Karpas-422 (cell line): ENCODE results near the gene PDE8A. TPM values are rescaled to one million over a fixed set of nuclear protein-coding genes. Genes with fewer than 3 reads are reported as not detected.
"Not testable (repeated sequence)": the region's sequence is repeated elsewhere in the genome, so short reads cannot be mapped to it uniquely, and the experiment has no call there.

Experiments
- DNase-seq: peaks from one replicate; pipeline ENCODE4 v3.0.0-alpha.2; 2015
- H2AFZ ChIP-seq: fragments of 200-600 bp; sonication (generic); 2 replicates; pipeline ENCODE4 v1.6.1; 2014; ENCODE audit warnings: antibody characterized with exemption, low read length, mixed read lengths
- H3K27ac ChIP-seq: fragments of 200-600 bp; sonication (generic); 2 replicates; pipeline ENCODE4 v1.5.1; 2014; ENCODE audit warnings: mild to moderate bottlenecking, low read length, moderate library complexity
- H3K27me3 ChIP-seq: fragments of 200-600 bp; sonication (generic); 2 replicates; pipeline ENCODE4 v1.6.1; 2014; ENCODE audit warnings: low read length, mixed read lengths
- H3K36me3 ChIP-seq: fragments of 200-600 bp; sonication (generic); 2 replicates; pipeline ENCODE4 v1.6.1; 2014; ENCODE audit warnings: low read length, mixed read lengths; ENCODE audit not compliant: insufficient read depth
- H3K4me1 ChIP-seq: fragments of 200-600 bp; sonication (generic); 2 replicates; pipeline ENCODE4 v1.6.1; 2014; ENCODE audit warnings: mild to moderate bottlenecking, low read length, mixed read lengths
- H3K4me2 ChIP-seq: fragments of 200-600 bp; sonication (generic); 2 replicates; pipeline ENCODE4 v1.6.1; 2014; ENCODE audit warnings: low read length, low read depth, mild to moderate bottlenecking; ENCODE audit not compliant: poor library complexity, severe bottlenecking
- H3K4me3 ChIP-seq: fragments of 200-600 bp; sonication (generic); 2 replicates; pipeline ENCODE4 v1.5.1; 2014; ENCODE audit warnings: mild to moderate bottlenecking, antibody characterized with exemption, low read length, mixed read lengths
- H3K79me2 ChIP-seq: fragments of 200-600 bp; sonication (generic); 2 replicates; pipeline ENCODE4 v1.6.1; 2014; ENCODE audit warnings: mild to moderate bottlenecking, low read length, mixed read lengths
- H3K9ac ChIP-seq: fragments of 200-600 bp; sonication (generic); 2 replicates; pipeline ENCODE4 v1.6.0; 2014; ENCODE audit warnings: low read length
- H3K9me2 ChIP-seq: fragments of 200-600 bp; sonication (generic), shearing (Covaris generic); replicated peaks from 2 replicates; pipeline ENCODE4 v1.6.0; 2014; ENCODE audit warnings: mild to moderate bottlenecking, low read length, moderate library complexity; ENCODE audit not compliant: insufficient read depth
- H3K9me3 ChIP-seq: fragments of 300-700, 200-600 bp; sonication (generic); 2 replicates; pipeline ENCODE4 v1.6.1; 2014; ENCODE audit warnings: low read length, mixed read lengths
- H4K20me1 ChIP-seq: fragments of 200-600 bp; sonication (generic); 2 replicates; pipeline ENCODE4 v1.6.1; 2014; ENCODE audit warnings: mild to moderate bottlenecking, antibody characterized with exemption, low read length, low read depth; ENCODE audit not compliant: insufficient read depth
- total RNA-seq: library from RNA; depleted of rRNA; stranded (reverse); fragments of >200 nt; shearing (Covaris generic); gene quantifications from 2 replicates; pipeline ENCODE4 v1.2.3, GENCODE V29; 2014; ENCODE audit warnings: low replicate concordance

Gene PDE8A
- total RNA-seq, 1 experiment from 2014 or later = 3.4 TPM

DNA sequence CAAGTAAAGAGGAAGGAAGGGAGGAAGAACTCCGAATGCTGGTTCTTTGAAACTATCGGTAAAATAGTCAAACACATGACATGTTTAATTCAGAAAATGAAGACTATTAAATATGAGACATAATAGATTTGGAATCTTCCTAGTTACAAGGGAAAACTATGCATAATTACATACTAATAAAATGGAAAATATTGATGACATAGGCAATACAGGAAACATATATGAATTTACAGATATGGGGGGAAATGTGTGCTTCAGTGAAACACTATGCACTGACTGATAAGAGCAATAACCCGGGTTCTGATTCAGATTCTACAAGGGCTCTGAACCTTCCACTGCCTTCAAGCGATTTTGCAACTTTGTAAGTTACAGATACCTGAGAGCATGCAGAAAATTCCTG, 185.9 kb downstream of the PDE8A start:
- Histone ChIP-seq H2AFZ (no peak overlapping the region), H3K79me2 (no peaks in the 10 kb centered on the region), H3K9ac (no peak overlapping the region), H3K36me3 (no peaks in the 10 kb centered on the region), H3K9me2 (no peaks in the 10 kb centered on the region), H3K4me2 (no peak overlapping the region), H3K27me3 (no peaks in the 10 kb centered on the region), H3K4me1 (peaks cover 3% of the 10 kb centered on the region; the same call in 1 of the 2 replicates), H3K27ac (no peak overlapping the region), H3K9me3 (peaks cover 22% of the 10 kb centered on the region), H4K20me1 (no peaks in the 10 kb centered on the region), H3K4me3 (no peak overlapping the region)
- no peak for DNase-seq

DNA sequence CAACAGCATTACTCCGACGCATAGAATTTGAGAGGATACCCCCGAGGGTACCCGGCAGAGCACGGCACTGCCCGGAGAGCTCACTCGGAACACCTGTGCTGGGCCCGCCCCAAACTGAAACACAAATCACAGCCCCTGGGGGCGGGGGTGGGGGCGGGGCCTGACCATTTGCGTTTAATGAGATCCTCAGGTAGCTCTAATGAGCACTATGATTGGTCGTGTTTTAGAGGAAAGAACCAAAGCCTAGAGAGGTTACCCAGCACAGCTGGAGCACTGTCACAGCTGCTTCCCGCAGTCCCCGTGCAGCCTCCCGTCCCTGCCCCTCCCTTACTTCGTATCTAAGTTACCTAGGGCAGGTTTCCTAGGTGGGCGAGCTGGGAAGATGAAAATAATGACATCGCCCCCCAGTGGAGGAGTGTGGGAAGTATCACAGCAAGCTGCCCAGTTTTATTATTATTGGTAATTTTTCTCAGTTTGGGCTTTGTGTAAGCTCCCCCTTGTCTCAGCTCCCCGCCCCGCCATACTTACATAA, 187.1 kb downstream of the PDE8A start:
- Histone ChIP-seq H3K4me3 (no peak overlapping the region), H3K27ac (no peak overlapping the region), H4K20me1 (no peaks in the 10 kb centered on the region), H3K27me3 (no peaks in the 10 kb centered on the region), H3K9me2 (no peaks in the 10 kb centered on the region), H3K4me1 (peaks cover 3% of the 10 kb centered on the region; the same call in 1 of the 2 replicates), H2AFZ (no peak overlapping the region), H3K9ac (no peak overlapping the region), H3K36me3 (no peaks in the 10 kb centered on the region), H3K79me2 (no peaks in the 10 kb centered on the region), H3K4me2 (no peak overlapping the region), H3K9me3 (peaks cover 24% of the 10 kb centered on the region)
- DNase-seq = peak; percentile 63

GRCh38 chr15:85171736-85172135, 190.1 kb downstream of the PDE8A start:
- no peaks in the 10 kb centered on the region for H3K36me3 ChIP-seq
- no peaks in the 10 kb centered on the region for H3K9me2 ChIP-seq
- no peak overlapping the region for H2AFZ ChIP-seq
- H3K79me2 ChIP-seq = no peaks in the 10 kb centered on the region
- H4K20me1 ChIP-seq = no peaks in the 10 kb centered on the region
- H3K9ac ChIP-seq = no peak overlapping the region
- no peak overlapping the region for H3K27ac ChIP-seq
- H3K4me1 ChIP-seq = peaks cover 3% of the 10 kb centered on the region; the same call in 1 of the 2 replicates
- no peak overlapping the region for H3K4me2 ChIP-seq
- H3K4me3 ChIP-seq = no peak overlapping the region
- peaks cover 24% of the 10 kb centered on the region for H3K9me3 ChIP-seq
- H3K27me3 ChIP-seq = no peaks in the 10 kb centered on the region
- no peak for DNase-seq

- Histone ChIP-seq H3K27me3 (no peaks in the 10 kb centered on the region), H3K27ac (no peak overlapping the region), H3K4me3 (no peak overlapping the region), H3K9ac (no peak overlapping the region), H2AFZ (no peak overlapping the region), H3K79me2 (no peaks in the 10 kb centered on the region), H3K36me3 (no peaks in the 10 kb centered on the region), H3K4me1 (peaks cover 3% of the 10 kb centered on the region; the same call in 1 of the 2 replicates), H4K20me1 (no peaks in the 10 kb centered on the region), H3K9me2 (no peaks in the 10 kb centered on the region), H3K4me2 (no peak overlapping the region), H3K9me3 (peaks cover 24% of the 10 kb centered on the region)
- DNase-seq = no peak
These were observed 191.3 kb downstream of the PDE8A start for GRCh38 chr15:85172846-85173490.

DNA sequence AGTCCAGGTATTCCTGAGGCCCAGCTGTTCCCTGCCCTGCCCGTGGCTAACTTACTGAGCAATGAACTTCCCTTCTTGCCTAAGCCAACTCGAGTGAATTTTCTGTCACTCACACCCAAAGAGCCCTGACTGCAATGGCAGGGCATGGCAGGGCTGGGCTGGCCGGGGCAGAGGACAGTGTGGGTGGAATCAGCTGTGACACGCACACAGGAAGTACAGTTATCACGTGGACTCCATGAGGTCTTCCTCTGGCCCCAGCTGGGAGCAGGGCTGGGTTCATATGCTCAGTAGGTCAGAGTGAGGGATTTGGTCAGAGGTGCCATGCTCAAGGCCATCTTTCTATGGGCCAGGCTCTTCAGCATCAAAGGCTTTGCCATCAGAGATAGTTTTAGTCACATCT, 192.0 kb downstream of the PDE8A start:
- H4K20me1 ChIP-seq, H3K9ac ChIP-seq, H3K79me2 ChIP-seq, H3K27ac ChIP-seq, H3K9me2 ChIP-seq, H3K4me2 ChIP-seq, H3K27me3 ChIP-seq, H3K4me3 ChIP-seq, H3K36me3 ChIP-seq, H3K4me1 ChIP-seq, H2AFZ ChIP-seq, DNase-seq: not testable (repeated sequence)
- peaks cover 24% of the 10 kb centered on the region for H3K9me3 ChIP-seq

DNA sequence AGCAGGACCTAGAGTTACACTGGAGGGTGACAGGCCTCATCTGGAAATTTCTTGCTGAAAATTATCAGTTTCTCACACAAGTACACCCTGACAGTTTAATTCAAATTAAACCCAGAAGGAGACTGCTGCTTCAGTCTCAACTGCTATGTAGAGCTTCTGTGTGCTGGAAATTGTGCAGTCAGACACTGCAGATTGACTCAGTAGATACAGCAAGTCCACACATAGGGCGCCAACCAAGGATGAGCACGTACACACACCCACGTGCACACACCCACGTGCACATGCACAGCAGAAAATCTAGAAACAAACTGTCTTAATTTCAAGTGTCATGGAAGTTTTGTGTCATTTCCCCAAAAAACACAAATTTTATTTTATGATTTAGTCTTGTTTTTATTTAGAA, 192.9 kb downstream of the PDE8A start:
- Histone ChIP-seq H3K36me3 (no peaks in the 10 kb centered on the region), H4K20me1 (no peaks in the 10 kb centered on the region), H3K4me3 (no peak overlapping the region), H3K9me2 (no peaks in the 10 kb centered on the region), H2AFZ (no peak overlapping the region), H3K27me3 (no peaks in the 10 kb centered on the region), H3K27ac (no peak overlapping the region), H3K4me1 (no peaks in the 10 kb centered on the region), H3K4me2 (no peak overlapping the region), H3K9ac (no peak overlapping the region), H3K79me2 (no peaks in the 10 kb centered on the region), H3K9me3 (peaks cover 24% of the 10 kb centered on the region)
- no peak for DNase-seq

DNA sequence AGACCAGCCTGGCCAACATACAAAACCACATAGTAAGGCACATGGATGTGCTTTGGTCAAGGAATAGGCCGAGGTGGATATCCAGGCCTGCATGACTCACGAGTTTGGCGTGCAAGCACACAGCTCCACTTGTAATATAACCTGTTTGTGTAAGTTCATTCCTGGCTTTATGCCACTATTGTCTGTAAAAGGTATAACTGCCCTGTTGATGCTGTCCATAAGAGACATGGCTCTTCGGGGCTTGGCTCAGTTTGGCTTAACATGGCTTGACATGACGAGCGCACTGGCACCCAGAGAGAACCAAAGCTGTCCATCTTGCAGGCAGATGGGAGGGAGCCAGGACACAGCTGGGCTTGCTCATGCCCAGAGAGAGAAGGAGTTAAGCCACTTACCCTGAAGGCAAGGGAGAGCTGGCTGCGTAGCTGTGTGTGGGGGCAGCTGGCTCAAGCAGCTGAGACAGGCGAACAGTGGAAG, 195.4 kb downstream of the PDE8A start:
- H3K9me2 ChIP-seq, H3K79me2 ChIP-seq, H3K27me3 ChIP-seq, H4K20me1 ChIP-seq, H3K9me3 ChIP-seq, H3K36me3 ChIP-seq, H3K4me2 ChIP-seq, H3K4me3 ChIP-seq, H3K9ac ChIP-seq, H3K4me1 ChIP-seq, DNase-seq, H2AFZ ChIP-seq, H3K27ac ChIP-seq: not testable (repeated sequence)

DNA sequence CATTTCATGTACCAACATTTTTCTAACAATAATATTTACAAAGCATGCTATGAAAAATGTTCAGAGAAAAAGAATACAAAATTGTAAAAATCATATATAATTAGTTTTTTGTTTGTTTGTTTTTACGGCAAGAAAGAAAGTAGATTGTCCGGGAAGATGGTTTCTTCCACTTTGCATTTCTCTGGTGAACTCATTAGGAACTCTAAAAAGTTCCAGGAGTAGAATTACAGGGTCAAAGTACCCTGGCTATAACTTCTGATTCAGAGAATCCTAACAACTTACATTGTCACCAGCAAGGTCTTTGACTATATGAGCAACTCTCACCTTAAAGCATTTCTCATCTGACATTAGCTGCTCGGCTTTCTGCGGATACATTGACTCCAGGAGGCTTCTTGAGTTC, 196.7 kb downstream of the PDE8A start:
- H3K9me2 ChIP-seq = no peaks in the 10 kb centered on the region

More for the DNA sequence above, 196.7 kb downstream of the PDE8A start:
- H3K36me3 ChIP-seq = no peaks in the 10 kb centered on the region
- DNase-seq = no peak
- no peak overlapping the region for H3K4me3 ChIP-seq
- no peaks in the 10 kb centered on the region for H3K4me1 ChIP-seq
- H3K9ac ChIP-seq = no peak overlapping the region
- no peaks in the 10 kb centered on the region for H3K9me3 ChIP-seq
- H2AFZ ChIP-seq = no peak overlapping the region
- no peaks in the 10 kb centered on the region for H3K79me2 ChIP-seq
- H3K27me3 ChIP-seq = no peaks in the 10 kb centered on the region
- H3K4me2 ChIP-seq = no peak overlapping the region
- no peak overlapping the region for H3K27ac ChIP-seq
- no peaks in the 10 kb centered on the region for H4K20me1 ChIP-seq
